NCI-H2029 (cell line): ENCODE data around the gene PLXDC1.

Experiments used
- DNase-seq: peaks from one replicate; lab custom pipeline; 2025; lab: John Stamatoyannopoulos, UW

PLXDC1 gene

GRCh38 chr17:39014044-39014794 lies 137.2 kb downstream of the PLXDC1 start:
- DNase-seq, result no peak
